ENCODE measurements around the gene MAD2L1BP. TPM values are rescaled to one million over a fixed set of nuclear protein-coding genes. Genes with fewer than 3 reads are reported as not detected.
"Not testable (repeated sequence)": the region's sequence is repeated elsewhere in the genome, so short reads cannot be mapped to it uniquely, and the experiment has no call there.

MAD2L1BP gene
- 33.1 and 33.5 TPM in 2 replicates for total RNA-seq (2022)
- Bru-seq, nascent RNA: percentile 69 among the genes with signal in this experiment
- BruChase-seq, experiment 1, labeled RNA remaining after a 2-hour chase: percentile 78 among the genes with signal in this experiment
- BruChase-seq, experiment 2, labeled RNA remaining after a 6-hour chase: percentile 60 among the genes with signal in this experiment
- long read RNA-seq, transcript MAD2L1BP-201 (3 exons, 1,301 nt): major isoform, 34 of 40 reads
- long read RNA-seq, partial matches to known transcripts: 2 of 40 reads
- long read RNA-seq, other reads (novel, unspliced or antisense): 4 of 40 reads

DNA sequence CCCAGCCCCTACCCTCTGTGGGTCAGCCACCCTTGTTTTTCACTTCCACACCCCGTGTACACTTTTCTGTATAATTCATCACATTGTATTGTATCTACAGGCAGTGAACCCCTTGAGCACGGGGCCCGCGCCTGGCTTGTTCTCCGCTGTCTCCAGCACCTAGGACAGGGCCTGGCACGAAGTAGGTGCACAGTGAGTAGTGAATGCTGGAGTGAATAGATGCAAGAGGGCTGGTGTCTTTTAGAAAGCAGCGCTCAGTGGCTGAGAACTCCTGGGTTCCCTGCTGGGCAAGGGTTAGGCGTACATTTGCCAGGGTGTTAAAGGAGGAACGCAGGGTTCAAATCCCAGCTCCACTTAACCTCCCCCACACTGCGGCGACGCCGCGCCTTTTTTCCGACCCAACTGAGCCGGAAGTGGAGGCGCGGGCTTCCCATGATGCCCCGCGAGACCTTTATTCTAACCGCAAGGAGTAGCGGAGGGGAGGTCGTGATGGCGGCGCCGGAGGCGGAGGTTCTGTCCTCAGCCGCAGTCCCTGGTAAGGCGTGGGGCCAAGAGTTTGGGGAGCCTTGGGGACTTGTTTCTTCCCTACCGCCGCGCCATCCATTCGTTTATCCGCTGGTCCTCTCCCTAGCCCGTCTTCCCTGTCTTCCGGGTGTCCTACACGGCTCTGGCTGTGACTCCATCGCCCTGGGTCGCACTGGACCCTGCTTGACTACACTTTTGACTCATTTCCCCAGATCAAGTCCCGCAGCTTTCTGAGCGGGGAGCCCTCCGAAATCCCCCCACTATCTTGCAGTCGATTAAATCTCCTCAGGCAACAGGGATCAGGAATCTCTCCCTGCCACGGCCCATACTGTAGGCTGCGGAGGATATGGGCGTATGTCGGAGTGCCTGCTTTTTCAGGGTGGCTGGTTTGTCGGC lies at the start of gene MAD2L1BP:
Gene MAD2L1BP (plus strand): TSS at position 454 of the 921 bp plus-strand sequence. CDS start 36 bp downstream, at position 490.
- H3K4me1 ChIP-seq: no peaks in the 10 kb centered on the region; the same call in 1 of the 2 replicates
- no TSS peak for BruUV-seq (replicated peaks)
- ChIA-PET CTCF (interaction anchor here (0.7 kb wide), 1 partner anchor 23 kb away, joined by 3 read pairs; no protein-coding TSS in a partner anchor), POLR2A (interaction anchor here (0.6 to 1.0 kb wide), 3 partner anchors 46 to 266 kb away, joined by 3 to 4 read pairs (median 3); partner anchors contain the start of gene ZNF318)
- H3K27me3 ChIP-seq (replicated peaks; ENCODE audit: control insufficient read depth, insufficient read depth, low read length): no peaks in the 10 kb centered on the region
- peak within 1 kb of the TSS; percentile 93 for H3K27ac Mint-ChIP-seq (ENCODE audit: unreplicated experiment)
- H3K4me1 Mint-ChIP-seq (ENCODE audit: low read depth, unreplicated experiment): peaks cover 7% of the 10 kb centered on the region
- H3K36me3 ChIP-seq (ENCODE audit: control insufficient read depth, insufficient read depth, low read length): peaks cover 1% of the 10 kb centered on the region; the same call in 1 of the 2 replicates
- H3K4me3 ChIP-seq (ENCODE audit: low read depth, low read length): peak within 1 kb of the TSS; percentile 80
- TF ChIP-seq, protein P1, sequence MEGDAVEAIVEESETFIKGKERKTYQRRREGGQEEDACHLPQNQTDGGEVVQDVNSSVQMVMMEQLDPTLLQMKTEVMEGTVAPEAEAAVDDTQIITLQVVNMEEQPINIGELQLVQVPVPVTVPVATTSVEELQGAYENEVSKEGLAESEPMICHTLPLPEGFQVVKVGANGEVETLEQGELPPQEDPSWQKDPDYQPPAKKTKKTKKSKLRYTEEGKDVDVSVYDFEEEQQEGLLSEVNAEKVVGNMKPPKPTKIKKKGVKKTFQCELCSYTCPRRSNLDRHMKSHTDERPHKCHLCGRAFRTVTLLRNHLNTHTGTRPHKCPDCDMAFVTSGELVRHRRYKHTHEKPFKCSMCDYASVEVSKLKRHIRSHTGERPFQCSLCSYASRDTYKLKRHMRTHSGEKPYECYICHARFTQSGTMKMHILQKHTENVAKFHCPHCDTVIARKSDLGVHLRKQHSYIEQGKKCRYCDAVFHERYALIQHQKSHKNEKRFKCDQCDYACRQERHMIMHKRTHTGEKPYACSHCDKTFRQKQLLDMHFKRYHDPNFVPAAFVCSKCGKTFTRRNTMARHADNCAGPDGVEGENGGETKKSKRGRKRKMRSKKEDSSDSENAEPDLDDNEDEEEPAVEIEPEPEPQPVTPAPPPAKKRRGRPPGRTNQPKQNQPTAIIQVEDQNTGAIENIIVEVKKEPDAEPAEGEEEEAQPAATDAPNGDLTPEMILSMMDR (IDR thresholded peaks at IDR 0.05; ENCODE audit: insufficient read depth in 1 of 2, low read depth in 1 of 2, low read length in 1 of 2, severe bottlenecking in 1 of 2, unreplicated experiment in 1 of 2): no peak
- H3K9me3 Mint-ChIP-seq (ENCODE audit: unreplicated experiment): no peaks in the 10 kb centered on the region
- H3K4me3 Mint-ChIP-seq (ENCODE audit: unreplicated experiment): peak within 1 kb of the TSS; percentile 99
- intact Hi-C loops (cut with micrococcal nuclease; ENCODE audit: unreplicated experiment): no loop called here
- peaks cover 48% of the 10 kb centered on the region for H3K36me3 Mint-ChIP-seq (ENCODE audit: insufficient read depth, unreplicated experiment)
- no peaks in the 10 kb centered on the region for H3K27me3 Mint-ChIP-seq (ENCODE audit: insufficient read depth, unreplicated experiment)
- no peaks in the 10 kb centered on the region for H3K9me3 ChIP-seq
- DNase-seq: peak; percentile 78 to 82

- no TSS peak for BruUV-seq (replicated peaks)
- Histone ChIP-seq H3K4me1 (no peaks in the 10 kb centered on the region), H3K36me3 (ENCODE audit: control insufficient read depth, insufficient read depth, low read length) (no peaks in the 10 kb centered on the region; the same call in 1 of the 2 replicates), H3K9me3 (no peaks in the 10 kb centered on the region), H3K27me3 (replicated peaks; ENCODE audit: control insufficient read depth, insufficient read depth, low read length) (no peaks in the 10 kb centered on the region), H3K4me3 (ENCODE audit: low read depth, low read length) (no peak overlapping the region)
- no peaks in the 10 kb centered on the region for H3K4me1 Mint-ChIP-seq (ENCODE audit: low read depth, unreplicated experiment)
- intact Hi-C loops (cut with micrococcal nuclease; ENCODE audit: unreplicated experiment): no loop called here
- H3K27me3 Mint-ChIP-seq (ENCODE audit: insufficient read depth, unreplicated experiment): no peaks in the 10 kb centered on the region
- H3K9me3 Mint-ChIP-seq (ENCODE audit: unreplicated experiment): no peaks in the 10 kb centered on the region
- H3K27ac Mint-ChIP-seq (ENCODE audit: unreplicated experiment): no peak overlapping the region
- peaks cover 21% of the 10 kb centered on the region for H3K36me3 Mint-ChIP-seq (ENCODE audit: insufficient read depth, unreplicated experiment)
- DNase-seq: no peak
- TF ChIP-seq, protein P1 (IDR thresholded peaks at IDR 0.05; ENCODE audit: insufficient read depth in 1 of 2, low read depth in 1 of 2, low read length in 1 of 2, severe bottlenecking in 1 of 2, unreplicated experiment in 1 of 2): no peak
- CTCF ChIA-PET: no interaction called here
- no peak overlapping the region for H3K4me3 Mint-ChIP-seq (ENCODE audit: unreplicated experiment)
- POLR2A ChIA-PET: no interaction called here
These were observed 47.4 kb upstream of the MAD2L1BP start for GRCh38 chr6:43588194-43588593.

GRCh38 chr6:43589564-43589963 lies 46.1 kb upstream of the MAD2L1BP start:
- POLR2A ChIA-PET: interaction anchor here (0.7 kb wide), 1 partner anchor 29 kb away, joined by 5 read pairs; no protein-coding TSS in a partner anchor
- CTCF ChIA-PET; BruUV-seq (replicated peaks): not testable (repeated sequence)

More at GRCh38 chr6:43589564-43589963, 46.1 kb upstream of the MAD2L1BP start:
- H3K9me3 Mint-ChIP-seq (ENCODE audit: unreplicated experiment); H3K4me3 Mint-ChIP-seq (ENCODE audit: unreplicated experiment); H3K4me1 ChIP-seq; intact Hi-C loops (cut with micrococcal nuclease; ENCODE audit: unreplicated experiment); H3K27me3 Mint-ChIP-seq (ENCODE audit: insufficient read depth, unreplicated experiment); DNase-seq; H3K36me3 ChIP-seq (ENCODE audit: control insufficient read depth, insufficient read depth, low read length); H3K4me3 ChIP-seq (ENCODE audit: low read depth, low read length); H3K27ac Mint-ChIP-seq (ENCODE audit: unreplicated experiment); H3K9me3 ChIP-seq; H3K4me1 Mint-ChIP-seq (ENCODE audit: low read depth, unreplicated experiment); H3K27me3 ChIP-seq (replicated peaks; ENCODE audit: control insufficient read depth, insufficient read depth, low read length): not testable (repeated sequence)
- peaks cover 21% of the 10 kb centered on the region for H3K36me3 Mint-ChIP-seq (ENCODE audit: insufficient read depth, unreplicated experiment)
